Skin of body (tissue), 2 donors: ENCODE results near the gene TNFRSF14. TPM values are rescaled to one million over a fixed set of nuclear protein-coding genes. Genes with fewer than 3 reads are reported as not detected.
A peak's percentile ranks its signal among the peaks of the same experiment; 100 is the strongest.

ENCODE experiments used
- DNase-seq: peaks from one replicate; lab custom pipeline; 2025; lab: John Stamatoyannopoulos, UW
- total RNA-seq: library from RNA; depleted of rRNA; stranded (reverse); fragments of >200 nt; gene quantifications from one replicate; pipeline ENCODE4 v1.2.3, GENCODE V29; 2014

The TNFRSF14 gene
- total RNA-seq, 1 donor from 2014 or later: 18.1 TPM

- DNase-seq: peak; percentile 99
Measured at GRCh38 chr1:2586154-2587070, 30.2 kb downstream of the TNFRSF14 start, which contains the start of gene PRXL2B. Gene PRXL2B (plus strand): TSS chr1:2586777. CDS start chr1:2586886, 109 bp downstream.

GRCh38 chr1:2587071-2587859 lies 31.1 kb downstream of the TNFRSF14 start:
- no peak for DNase-seq

GRCh38 chr1:2587860-2588571 lies 31.8 kb downstream of the TNFRSF14 start:
- DNase-seq: no peak

- no peak for DNase-seq
Measured at GRCh38 chr1:2588661-2589430, 32.7 kb downstream of the TNFRSF14 start.

- no peak for DNase-seq
Measured at GRCh38 chr1:2589431-2590232, 33.5 kb downstream of the TNFRSF14 start.

- no peak for DNase-seq
Measured at GRCh38 chr1:2590233-2591141, 34.3 kb downstream of the TNFRSF14 start.

GRCh38 chr1:2591233-2591580 lies 35.0 kb downstream of the TNFRSF14 start:
- no peak for DNase-seq

GRCh38 chr1:2591581-2592261 lies 35.5 kb downstream of the TNFRSF14 start:
- no peak for DNase-seq

- no peak for DNase-seq
Measured at GRCh38 chr1:2592672-2593071, 36.5 kb downstream of the TNFRSF14 start.

GRCh38 chr1:2593251-2593878 lies 37.2 kb downstream of the TNFRSF14 start:
- no peak for DNase-seq

GRCh38 chr1:2594001-2594640 lies 38.0 kb downstream of the TNFRSF14 start:
- no peak for DNase-seq

- DNase-seq: no peak
Measured at GRCh38 chr1:2594641-2595131, 38.5 kb downstream of the TNFRSF14 start.

GRCh38 chr1:2595261-2595811 lies 39.2 kb downstream of the TNFRSF14 start:
- no peak for DNase-seq

GRCh38 chr1:2595812-2596529 lies 39.8 kb downstream of the TNFRSF14 start:
- no peak for DNase-seq

GRCh38 chr1:2596530-2597333 lies 40.6 kb downstream of the TNFRSF14 start:
- DNase-seq: no peak
